GM12872 (cell line): ENCODE results near the gene SUMO1.

ENCODE experiments used
- TF ChIP-seq, protein P1 (sequence below): IDR thresholded peaks from 3 replicates; pipeline ENCODE4 v1.5.1; 2011; ENCODE audit warnings: low read depth, mild to moderate bottlenecking, low read length, moderate library complexity; ENCODE audit not compliant: insufficient read depth

The SUMO1 gene

DNA sequence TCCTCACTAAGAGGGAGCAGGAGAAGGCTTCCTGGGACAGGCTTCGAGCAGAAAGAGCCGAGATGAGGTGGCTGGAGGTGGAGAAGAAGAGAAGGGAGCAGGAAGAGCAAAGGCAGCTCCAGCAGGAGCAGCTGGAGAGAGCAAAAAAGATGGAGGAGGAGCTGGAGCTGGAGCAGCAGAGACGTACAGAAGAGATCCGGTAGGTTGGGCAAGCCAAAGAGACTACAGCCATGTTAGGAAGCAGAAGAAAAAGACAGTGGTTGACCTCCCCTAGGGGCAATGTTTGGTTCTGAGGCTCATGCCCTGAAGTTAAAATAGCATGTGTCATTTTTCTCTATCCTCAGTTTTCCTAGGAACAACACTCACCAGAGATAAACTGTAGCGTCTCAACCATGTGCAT lies 45.1 kb downstream of the SUMO1 start:
- TF ChIP-seq, protein P1, sequence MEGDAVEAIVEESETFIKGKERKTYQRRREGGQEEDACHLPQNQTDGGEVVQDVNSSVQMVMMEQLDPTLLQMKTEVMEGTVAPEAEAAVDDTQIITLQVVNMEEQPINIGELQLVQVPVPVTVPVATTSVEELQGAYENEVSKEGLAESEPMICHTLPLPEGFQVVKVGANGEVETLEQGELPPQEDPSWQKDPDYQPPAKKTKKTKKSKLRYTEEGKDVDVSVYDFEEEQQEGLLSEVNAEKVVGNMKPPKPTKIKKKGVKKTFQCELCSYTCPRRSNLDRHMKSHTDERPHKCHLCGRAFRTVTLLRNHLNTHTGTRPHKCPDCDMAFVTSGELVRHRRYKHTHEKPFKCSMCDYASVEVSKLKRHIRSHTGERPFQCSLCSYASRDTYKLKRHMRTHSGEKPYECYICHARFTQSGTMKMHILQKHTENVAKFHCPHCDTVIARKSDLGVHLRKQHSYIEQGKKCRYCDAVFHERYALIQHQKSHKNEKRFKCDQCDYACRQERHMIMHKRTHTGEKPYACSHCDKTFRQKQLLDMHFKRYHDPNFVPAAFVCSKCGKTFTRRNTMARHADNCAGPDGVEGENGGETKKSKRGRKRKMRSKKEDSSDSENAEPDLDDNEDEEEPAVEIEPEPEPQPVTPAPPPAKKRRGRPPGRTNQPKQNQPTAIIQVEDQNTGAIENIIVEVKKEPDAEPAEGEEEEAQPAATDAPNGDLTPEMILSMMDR: no peak

DNA sequence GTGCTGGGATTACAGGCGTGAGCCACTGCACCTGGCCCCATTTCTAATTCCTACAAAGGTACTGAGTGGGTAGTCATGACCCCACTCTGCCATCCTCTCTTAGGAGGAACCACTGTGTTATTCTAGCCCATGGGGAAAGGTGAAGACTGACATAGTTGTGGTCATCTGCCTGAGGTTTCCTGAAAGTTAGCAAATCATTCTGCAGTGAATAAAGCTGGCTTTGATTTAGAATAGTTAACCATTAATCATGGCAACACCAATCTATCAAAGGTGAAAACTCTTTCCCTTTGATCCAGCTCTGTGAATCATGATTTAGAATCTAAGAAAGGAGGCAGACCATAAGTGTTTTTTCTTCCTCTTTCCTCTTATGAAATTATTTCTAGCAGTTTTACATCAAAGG lies 50.8 kb downstream of the SUMO1 start:
- TF ChIP-seq, protein P1: no peak

DNA sequence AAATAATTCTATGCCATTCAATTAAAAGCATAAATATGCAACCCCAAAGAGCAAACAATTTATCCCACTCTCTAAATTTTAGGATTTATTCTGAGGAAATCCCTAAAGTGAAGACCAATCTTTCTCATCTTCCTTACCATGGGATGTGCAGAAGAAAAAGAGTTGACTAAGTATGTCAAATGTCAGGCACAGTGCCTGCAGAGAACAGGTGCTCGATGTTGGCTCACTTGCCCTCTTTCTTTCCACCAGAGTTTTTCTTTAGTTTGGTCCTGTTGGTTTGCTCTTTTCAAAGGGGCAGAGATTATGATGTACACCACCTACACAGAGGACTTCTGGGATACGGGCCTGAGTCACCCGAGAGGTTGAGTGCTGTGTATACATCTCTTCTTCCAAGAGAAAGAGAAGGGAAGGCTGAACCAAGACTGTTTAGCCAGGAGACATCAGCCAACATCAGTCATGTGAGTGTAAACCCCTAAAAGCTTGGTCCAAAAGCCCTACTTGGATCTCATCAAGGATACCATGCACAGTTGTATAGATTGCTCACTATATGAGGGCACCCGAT lies 51.7 kb downstream of the SUMO1 start:
- TF ChIP-seq, protein P1: no peak

DNA sequence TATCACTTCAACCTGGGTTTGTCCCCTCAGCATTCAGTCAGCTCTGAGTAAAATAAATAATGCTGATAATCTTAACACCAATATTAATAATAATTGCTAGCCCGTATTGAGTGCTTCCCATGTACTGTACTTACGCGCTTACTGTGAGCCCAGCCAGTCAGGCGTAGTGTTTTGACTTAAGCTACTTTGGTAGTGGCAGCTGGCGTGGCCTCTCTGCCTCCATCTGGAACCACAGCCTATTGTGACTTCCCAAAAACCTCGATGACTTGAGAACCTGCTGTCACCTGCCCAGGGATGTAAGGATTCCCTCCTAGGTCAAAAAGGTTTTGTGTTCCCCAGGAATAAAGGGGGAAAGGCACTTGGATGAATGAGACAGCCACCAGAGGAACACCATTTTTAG lies 53.2 kb downstream of the SUMO1 start:
- TF ChIP-seq, protein P1: no peak

DNA sequence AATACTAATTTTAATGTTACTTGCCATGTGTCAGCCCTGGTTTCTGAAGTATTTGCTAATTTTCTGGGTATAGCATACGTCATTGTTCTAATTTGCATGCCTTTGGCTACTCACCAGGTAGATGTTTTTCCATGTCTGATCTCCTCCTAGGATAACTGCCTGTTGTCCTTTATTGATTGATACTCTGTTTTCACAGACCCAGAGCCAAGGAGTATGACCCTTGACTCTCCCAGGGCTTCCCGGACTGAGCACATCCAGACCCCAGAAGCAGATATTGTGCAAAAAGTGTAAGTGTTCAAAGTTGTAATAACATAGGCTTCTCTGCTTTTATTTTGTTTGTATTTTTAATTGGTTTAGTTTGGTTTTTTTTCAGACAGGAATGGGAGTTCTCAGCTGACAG lies 53.8 kb downstream of the SUMO1 start:
- TF ChIP-seq, protein P1: no peak

DNA sequence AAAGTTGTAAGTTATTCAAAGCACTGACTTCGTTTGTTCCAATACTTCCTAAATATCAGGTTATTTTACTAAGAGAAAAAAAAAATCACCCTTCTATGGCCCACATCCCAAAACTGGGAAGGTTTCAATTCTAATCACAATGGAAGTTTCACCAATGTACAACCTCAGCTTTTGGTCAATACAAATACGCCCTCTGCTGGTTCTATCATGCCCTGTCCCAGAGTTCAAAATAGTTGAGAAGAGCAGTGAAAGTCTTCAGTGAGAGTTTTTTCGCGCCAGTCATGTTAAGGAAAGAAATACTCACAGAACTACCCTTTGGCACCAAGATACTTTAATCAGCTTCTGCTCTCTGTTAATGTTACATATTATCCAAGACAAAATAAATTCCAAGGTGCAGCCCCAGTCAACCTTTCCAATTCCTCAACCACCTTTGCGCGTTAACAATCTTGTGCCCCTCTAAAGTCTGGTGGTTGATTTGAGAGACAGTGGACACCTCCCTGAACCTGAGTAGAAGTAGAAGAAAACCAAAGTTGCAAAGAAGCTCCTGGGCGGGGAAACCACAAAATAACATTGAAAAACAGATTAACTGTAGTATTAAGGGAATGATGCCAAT lies 59.9 kb downstream of the SUMO1 start:
- TF ChIP-seq, protein P1: peak; percentile 77

DNA sequence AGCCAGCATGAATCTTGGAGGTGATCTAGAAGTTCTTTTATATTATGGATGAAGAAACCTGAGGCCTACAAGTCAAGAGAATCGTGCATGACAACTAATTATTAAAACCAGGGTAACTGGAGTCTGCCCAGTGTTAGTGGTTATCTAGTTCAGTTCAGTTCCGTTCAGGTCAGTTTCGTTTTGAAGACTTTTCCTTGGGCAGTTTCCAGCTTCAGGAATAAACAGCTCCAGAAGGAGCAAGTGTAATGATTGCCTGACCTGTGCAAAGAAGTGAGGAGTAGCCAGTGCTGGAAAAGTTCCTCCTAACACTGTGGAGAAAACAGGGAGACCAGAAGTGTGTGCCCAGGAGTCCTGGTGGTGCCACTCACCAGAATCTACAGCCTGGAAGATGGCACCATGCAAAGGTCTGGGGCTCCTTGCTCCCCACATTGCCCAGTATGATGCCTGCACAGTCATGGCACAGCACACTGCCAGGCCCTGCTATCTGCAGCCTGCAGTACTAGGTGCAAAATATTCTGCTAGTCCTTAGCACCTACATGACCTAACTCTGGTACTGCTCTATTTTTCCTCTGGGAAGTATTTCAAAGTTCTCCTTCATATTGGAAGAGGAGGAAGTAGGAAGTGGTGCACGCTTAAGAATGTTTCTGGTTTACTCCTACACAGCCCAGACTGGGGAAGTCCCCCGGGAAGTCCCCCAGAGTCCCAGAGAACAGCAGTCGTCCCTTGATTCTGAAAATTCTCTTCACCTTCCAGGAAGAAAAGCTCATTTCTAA lies 65.8 kb downstream of the SUMO1 start:
- TF ChIP-seq, protein P1: no peak
